ENCODE results near the gene CD9.
"Not testable (repeated sequence)": the region's sequence is repeated elsewhere in the genome, so short reads cannot be mapped to it uniquely, and the experiment has no call there.

Gene CD9

GRCh38 chr12:6199531-6200255 is 507 bp upstream of the CD9 start:
- TF ChIP-seq POLR2A (IDR thresholded peaks at IDR 0.05; ENCODE audit: low read length) (no peak), GATA1 (IDR thresholded peaks at IDR 0.05; ENCODE audit: low read depth, low read length) (no peak)
- DNase-seq: no peak

DNA sequence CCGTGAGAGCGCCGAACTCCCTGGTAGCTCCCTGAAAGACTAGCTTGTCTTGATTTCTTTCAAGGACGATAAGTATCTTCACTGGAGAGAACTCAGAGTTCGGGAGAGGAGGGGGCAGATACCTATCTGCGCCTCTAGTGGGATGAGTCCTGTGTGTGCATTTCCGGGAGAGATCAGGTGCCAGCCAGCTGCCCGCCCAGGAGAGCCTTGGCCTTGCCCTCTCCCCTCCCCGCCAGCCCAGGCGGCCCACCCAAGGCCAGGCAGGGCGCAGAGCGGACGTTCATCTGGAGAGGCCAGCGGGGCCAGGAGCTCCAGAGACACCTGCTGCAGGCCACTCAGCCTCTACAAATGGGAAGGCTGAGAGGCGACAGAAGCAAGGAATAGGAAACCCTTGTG is 1.0 kb downstream of the CD9 start:
- no peak for TF ChIP-seq POLR2A (IDR thresholded peaks at IDR 0.05; ENCODE audit: low read length)
- TF ChIP-seq GATA1 (IDR thresholded peaks at IDR 0.05; ENCODE audit: low read depth, low read length): no peak
- DNase-seq: no peak

DNA sequence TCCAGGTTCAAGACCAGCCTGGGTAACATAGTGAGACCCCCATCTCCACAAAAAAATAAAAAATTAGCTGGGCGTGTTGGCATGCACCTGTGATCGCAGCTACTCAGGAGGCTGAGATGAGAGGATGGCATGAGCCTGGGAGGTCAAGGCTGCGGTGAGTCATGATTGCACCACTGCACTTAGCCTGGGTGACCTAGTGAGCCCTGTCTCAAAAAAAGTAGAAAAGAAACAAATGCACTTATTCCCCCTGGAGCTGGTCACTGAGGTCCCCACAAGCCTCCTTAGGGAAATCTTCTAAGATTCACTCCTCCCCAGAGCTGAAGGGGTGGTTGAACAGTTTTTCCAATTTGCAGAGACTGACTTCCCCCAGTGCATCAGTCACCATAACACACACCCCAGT is 1.6 kb downstream of the CD9 start:
- TF ChIP-seq GATA1 (IDR thresholded peaks at IDR 0.05; ENCODE audit: low read depth, low read length) (no peak), POLR2A (IDR thresholded peaks at IDR 0.05; ENCODE audit: low read length) (no peak)
- no peak for DNase-seq

DNA sequence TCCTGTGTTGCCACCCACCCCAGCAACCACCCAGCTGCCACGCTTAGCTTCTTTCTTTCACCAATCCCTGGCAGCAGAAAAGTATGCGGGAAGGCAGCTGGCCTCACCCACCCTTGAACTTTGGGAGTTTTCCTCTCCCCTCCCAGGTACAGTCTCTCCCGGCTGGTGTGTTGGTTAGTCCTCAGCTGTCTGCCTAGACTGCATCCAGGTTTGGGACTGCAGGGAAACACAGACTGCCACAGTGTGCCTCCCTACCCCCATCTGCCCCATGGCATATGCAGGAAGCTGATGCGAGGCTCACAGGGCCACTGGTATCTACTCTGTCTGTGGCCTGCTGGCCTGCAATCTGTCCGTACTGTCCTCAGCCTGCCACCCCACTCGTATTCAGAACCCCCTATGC is 2.1 kb downstream of the CD9 start:
- DNase-seq: no peak
- no peak for TF ChIP-seq POLR2A (IDR thresholded peaks at IDR 0.05; ENCODE audit: low read length)
- TF ChIP-seq GATA1 (IDR thresholded peaks at IDR 0.05; ENCODE audit: low read depth, low read length): no peak

GRCh38 chr12:6202846-6203245 is 2.6 kb downstream of the CD9 start:
- TF ChIP-seq POLR2A (IDR thresholded peaks at IDR 0.05; ENCODE audit: low read length): no peak
- no peak for TF ChIP-seq GATA1 (IDR thresholded peaks at IDR 0.05; ENCODE audit: low read depth, low read length)
- DNase-seq: no peak

GRCh38 chr12:6203601-6204000 is 3.4 kb downstream of the CD9 start:
- no peak for TF ChIP-seq GATA1 (IDR thresholded peaks at IDR 0.05; ENCODE audit: low read depth, low read length)
- no peak for TF ChIP-seq POLR2A (IDR thresholded peaks at IDR 0.05; ENCODE audit: low read length)
- no peak for DNase-seq

- TF ChIP-seq GATA1 (IDR thresholded peaks at IDR 0.05; ENCODE audit: low read depth, low read length) (no peak), POLR2A (IDR thresholded peaks at IDR 0.05; ENCODE audit: low read length) (no peak)
- no peak for DNase-seq
These were observed 4.4 kb downstream of the CD9 start for GRCh38 chr12:6204533-6205143.

- TF ChIP-seq POLR2A (IDR thresholded peaks at IDR 0.05; ENCODE audit: low read length): no peak
- no peak for DNase-seq
These were observed 4.9 kb downstream of the CD9 start for GRCh38 chr12:6205144-6205539.

DNA sequence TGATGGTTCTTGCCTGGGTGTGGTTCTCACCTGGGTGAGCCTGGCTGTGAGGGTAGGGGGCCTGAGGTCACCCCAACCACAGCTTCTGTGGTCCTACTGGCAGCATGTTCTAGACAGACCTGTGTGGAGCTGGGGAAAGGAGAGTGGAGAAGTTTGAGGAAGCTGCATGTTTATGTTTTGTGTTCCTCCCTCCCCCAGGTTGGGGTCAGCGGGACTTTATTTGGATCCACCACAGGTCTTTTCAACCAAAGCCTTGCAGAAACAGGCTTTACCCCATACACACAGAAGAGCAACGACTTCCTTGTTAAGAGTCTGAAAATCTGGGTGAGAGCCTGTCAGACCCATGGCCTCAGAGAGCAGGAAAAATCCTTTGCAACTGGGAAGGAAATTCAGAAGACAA is 5.6 kb downstream of the CD9 start:
- DNase-seq: no peak
- no peak for TF ChIP-seq POLR2A (IDR thresholded peaks at IDR 0.05; ENCODE audit: low read length)
- no peak for TF ChIP-seq GATA1 (IDR thresholded peaks at IDR 0.05; ENCODE audit: low read depth, low read length)

- no peak for DNase-seq
- TF ChIP-seq GATA1 (IDR thresholded peaks at IDR 0.05; ENCODE audit: low read depth, low read length) (no peak), POLR2A (IDR thresholded peaks at IDR 0.05; ENCODE audit: low read length) (no peak)
These were observed 6.1 kb downstream of the CD9 start for GRCh38 chr12:6206327-6206726.

- no peak for TF ChIP-seq GATA1 (IDR thresholded peaks at IDR 0.05; ENCODE audit: low read depth, low read length)
- no peak for TF ChIP-seq POLR2A (IDR thresholded peaks at IDR 0.05; ENCODE audit: low read length)
- DNase-seq: no peak
These were observed 7.2 kb downstream of the CD9 start for GRCh38 chr12:6207259-6207925.

GRCh38 chr12:6208130-6208529 is 7.9 kb downstream of the CD9 start:
- no peak for DNase-seq
- TF ChIP-seq POLR2A (IDR thresholded peaks at IDR 0.05; ENCODE audit: low read length) (no peak), GATA1 (IDR thresholded peaks at IDR 0.05; ENCODE audit: low read depth, low read length) (no peak)

- not testable (repeated sequence) for DNase-seq
These were observed 9.2 kb downstream of the CD9 start for GRCh38 chr12:6209428-6209827.

DNA sequence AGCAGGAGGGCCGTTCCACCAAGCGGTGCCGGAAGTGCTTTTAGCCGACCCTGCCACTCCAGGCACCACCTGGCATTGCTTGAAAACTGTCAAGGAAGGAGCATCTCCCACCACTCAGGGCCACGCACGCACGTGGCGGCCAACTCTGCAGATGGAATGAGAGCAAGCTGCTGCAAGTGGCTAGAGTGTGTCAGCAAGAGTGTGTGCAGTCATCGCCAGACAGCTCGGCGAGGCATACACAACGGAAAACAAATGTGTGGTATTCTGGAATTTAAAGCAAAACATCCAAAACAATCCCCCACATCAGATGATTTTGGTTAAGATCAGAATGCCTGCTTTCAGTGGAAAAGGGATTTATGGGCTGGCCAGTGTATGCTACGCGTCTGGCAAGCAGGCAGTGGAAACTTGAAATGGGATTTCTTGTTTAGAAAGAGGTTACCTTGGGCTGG is 11.2 kb downstream of the CD9 start:
- DNase-seq: no peak
- no peak for TF ChIP-seq GATA1 (IDR thresholded peaks at IDR 0.05; ENCODE audit: low read depth, low read length)
- no peak for TF ChIP-seq POLR2A (IDR thresholded peaks at IDR 0.05; ENCODE audit: low read length)

DNA sequence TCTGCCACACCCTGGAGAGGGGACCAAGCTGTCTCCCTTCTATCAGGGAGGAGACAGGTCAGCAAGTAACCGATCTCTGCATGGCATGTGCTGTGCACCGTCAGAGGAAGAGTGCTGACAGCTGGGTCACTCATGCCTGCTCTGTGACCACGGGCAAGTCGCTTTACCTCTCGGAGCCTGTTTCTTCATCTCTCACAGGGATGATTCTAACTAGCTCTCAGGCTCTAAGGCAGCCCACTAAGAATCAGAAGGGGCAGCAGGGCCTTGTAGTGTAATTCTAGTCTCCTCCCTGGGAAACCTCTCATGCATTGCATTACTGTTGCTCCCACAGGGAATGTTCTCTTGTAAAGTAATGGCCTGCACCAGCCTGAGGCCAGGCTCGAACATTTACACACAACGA is 11.9 kb downstream of the CD9 start:
- TF ChIP-seq GATA1 (IDR thresholded peaks at IDR 0.05; ENCODE audit: low read depth, low read length) (no peak), POLR2A (IDR thresholded peaks at IDR 0.05; ENCODE audit: low read length) (no peak)
- no peak for DNase-seq

Data from erythroblast (primary cell).